AG09319 (cell line): Measurements from ENCODE around the gene LRRC74B.

Experiments
- DNase-seq: peaks from one replicate; pipeline ENCODE4 v3.0.0-alpha.2; 2010; ENCODE audit warnings: low read depth; ENCODE audit errors: extremely low read depth
- CTCF ChIP-seq: IDR thresholded peaks from 2 replicates; pipeline ENCODE4 v1.5.1; 2011; ENCODE audit warnings: low read depth, mild to moderate bottlenecking, inconsistent platforms, low read length, moderate library complexity

LRRC74B gene

GRCh38 chr22:21102659-21103267 lies 57.0 kb downstream of the LRRC74B start:
- TF ChIP-seq CTCF: peak; percentile 70
- peak; percentile 8 for DNase-seq

DNA sequence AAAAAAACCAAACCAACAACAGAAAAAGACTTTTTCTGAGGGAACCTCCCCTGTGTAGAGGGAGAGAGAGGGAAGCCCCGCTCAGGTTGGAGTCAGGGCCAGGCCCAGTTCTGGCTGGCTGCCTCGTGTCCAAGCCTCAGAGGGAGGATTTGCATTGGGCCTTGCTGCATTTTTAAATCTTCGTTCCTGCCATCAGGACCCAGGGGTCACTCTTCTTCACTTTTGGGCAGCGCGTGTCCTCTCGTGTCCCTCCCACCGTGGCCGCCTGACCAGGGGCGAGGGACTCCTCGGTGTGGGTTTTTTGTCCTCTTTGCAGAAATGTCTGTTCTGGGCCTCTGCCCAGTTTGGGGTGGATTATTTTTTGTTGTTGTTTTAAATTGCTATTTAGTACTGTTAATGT lies 57.9 kb downstream of the LRRC74B start:
- no peak for TF ChIP-seq CTCF
- DNase-seq: no peak

- TF ChIP-seq CTCF: no peak; the same call in 1 of the 2 replicates
- no peak for DNase-seq
These were observed 58.5 kb downstream of the LRRC74B start for GRCh38 chr22:21104126-21104691.

- DNase-seq: no peak
- no peak for TF ChIP-seq CTCF
These were observed 59.5 kb downstream of the LRRC74B start for GRCh38 chr22:21105294-21105693.

DNA sequence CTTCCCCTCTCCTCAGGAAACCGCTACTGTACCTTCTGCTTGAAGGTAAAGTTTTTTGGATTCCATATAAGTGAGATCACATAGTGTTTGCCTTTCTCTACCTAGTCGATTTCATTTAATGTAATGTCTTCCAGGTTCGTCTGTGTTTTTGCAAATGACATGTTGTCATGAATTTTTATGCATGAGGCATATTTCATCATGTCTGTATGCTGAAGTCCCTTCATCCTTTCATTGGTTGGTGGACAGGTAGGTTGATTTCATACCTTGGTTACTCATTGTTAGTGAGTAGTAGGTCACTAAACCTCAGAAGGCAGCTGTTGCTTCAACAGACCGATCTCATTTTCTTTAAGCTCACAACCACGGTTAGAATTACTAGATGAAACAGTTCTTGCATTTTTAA lies 60.3 kb downstream of the LRRC74B start:
- no peak for TF ChIP-seq CTCF
- DNase-seq: no peak

- no peak for DNase-seq
- TF ChIP-seq CTCF: no peak
These were observed 62.8 kb downstream of the LRRC74B start for GRCh38 chr22:21108379-21109115.
